ENCODE results near the gene AGAP3.

AGAP3 gene

DNA sequence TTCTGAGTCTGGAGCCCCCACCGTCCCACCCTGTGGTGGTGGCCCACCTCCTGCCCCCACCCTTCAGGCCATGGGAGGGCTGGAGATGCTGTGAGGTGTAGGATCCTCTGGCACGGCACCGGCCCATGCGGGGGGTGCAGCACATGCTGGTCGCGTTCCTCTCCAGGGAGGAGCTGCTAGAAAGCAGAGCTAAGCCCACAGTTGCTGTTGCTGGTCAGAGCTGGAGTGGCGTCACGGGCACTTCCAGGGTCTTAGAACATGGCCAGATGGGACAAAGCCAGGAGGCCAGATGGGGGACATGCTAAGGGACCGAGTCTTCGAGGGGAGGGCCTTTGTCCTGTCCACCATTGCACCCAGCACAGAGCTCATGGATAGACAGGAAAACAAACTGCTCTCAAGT is 21.6 kb downstream of the AGAP3 start:
- no peak for DNase-seq (ENCODE audit: low spot score)
- FAIRE-seq: no peak

DNA sequence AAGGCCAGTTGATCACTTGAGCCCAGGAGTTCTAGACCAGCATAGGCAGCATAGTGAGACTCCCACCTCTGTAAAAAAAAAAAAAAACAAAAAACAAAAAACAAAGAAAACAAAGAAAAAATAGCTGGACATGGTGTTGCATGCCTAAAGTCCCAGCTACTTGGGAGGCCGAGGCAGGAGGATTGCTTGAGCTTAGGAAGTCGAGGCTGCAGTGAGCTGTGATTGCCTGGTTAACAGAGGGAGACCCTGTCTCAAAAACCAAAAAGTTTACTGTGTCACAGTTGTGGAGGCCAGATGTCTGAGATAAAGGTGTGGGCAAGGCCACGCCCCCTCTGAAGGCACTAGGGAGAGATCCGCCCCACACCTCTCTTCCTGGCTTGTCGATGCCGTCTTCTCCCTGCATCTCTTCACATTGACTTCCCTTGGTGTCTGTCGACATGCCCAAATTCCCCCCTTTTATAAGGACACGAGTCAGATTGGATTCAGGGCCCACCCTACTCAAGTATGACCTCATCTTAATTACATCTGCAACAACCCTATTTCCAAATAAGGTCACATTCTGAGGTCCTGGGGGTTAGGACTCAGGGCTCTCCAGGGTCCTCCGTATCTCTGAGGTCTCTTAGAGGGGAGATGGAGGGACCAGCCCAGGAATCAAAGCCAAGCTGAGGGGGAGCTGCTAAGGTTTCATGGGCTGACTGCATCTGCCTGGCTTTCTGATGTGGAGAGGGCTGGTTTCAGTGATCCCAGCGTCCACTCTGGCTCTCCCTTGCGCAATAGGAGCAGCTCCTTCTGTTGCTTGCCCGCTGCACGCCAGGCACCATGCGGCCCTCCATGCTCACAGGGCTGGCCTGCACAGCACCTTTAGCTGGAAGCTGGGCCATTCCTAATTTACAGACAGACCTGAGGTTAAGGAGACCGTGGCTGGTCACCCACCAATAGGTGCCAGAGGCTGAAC is 23.1 kb downstream of the AGAP3 start:
- DNase-seq (ENCODE audit: low spot score): no peak
- no peak for FAIRE-seq

DNA sequence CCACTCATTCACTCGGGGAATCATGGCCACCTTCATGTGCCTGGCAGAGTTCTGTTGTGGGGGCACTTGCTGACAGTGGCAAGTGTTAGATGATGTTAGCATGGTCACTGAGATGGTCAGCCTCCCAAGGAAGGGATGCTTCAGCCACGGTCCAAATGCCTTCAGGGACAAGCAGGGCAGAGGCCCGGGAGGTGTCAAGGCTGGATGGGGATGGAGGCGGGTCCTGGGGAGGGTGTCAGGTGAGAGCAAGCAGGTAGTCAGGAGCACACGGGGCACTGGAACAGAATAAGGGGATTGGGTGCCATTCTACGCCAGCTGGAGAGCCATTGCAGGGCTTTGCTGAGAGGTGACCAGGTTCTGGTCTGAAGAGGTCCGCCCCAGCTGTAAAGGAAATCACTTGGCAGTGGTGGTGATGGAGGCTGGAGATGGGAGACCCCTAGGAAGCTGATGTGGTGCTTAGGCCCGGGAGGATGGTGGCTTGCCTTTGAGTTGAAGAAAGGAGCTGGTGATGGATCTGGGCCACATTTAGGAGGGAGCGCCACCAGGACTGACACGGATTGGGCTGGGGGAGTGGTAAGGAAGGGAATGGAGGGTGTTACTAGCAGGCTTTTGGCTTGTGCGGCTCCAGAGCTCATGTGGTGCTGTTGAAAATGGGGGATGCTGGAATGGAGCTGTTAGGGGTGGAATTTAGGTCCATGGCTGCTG is 24.1 kb downstream of the AGAP3 start:
- no peak for DNase-seq (ENCODE audit: low spot score)
- FAIRE-seq: no peak

DNA sequence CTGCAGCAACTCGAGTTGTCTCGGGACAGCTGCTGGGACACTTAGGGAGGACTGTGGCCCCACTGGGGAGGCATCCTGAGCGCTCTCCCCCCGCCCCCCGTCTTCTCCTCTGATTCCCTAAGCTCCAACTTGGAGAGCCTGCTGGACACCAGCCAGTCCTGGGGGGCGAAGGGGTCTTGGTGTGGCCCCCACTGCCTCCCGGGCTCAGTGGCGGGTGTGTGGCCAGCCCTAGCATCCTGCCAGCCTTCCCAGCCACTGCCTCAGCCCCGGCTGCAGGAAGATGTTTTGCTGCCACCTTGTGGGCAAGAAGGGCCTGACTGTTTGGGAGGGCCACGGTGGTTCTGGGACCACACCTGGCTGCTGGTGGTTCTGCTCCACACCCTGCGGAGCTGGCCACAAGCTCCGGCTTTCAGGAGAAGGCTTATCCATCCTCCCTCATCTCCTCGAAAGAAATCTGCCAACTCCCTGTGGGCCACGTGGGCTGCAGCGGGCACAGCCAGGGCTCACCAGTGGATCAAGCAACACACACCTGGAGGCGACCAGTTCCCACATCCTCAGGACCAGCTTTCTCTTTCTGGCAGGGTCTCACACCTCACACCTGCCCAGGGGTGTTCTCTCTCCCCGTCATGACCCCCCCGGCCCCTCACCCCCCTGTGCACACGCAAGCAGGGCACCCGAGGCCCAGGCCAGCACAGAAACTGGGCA is 24.8 kb downstream of the AGAP3 start:
- DNase-seq (ENCODE audit: low spot score) (peak; percentile 48), FAIRE-seq (no peak)

DNA sequence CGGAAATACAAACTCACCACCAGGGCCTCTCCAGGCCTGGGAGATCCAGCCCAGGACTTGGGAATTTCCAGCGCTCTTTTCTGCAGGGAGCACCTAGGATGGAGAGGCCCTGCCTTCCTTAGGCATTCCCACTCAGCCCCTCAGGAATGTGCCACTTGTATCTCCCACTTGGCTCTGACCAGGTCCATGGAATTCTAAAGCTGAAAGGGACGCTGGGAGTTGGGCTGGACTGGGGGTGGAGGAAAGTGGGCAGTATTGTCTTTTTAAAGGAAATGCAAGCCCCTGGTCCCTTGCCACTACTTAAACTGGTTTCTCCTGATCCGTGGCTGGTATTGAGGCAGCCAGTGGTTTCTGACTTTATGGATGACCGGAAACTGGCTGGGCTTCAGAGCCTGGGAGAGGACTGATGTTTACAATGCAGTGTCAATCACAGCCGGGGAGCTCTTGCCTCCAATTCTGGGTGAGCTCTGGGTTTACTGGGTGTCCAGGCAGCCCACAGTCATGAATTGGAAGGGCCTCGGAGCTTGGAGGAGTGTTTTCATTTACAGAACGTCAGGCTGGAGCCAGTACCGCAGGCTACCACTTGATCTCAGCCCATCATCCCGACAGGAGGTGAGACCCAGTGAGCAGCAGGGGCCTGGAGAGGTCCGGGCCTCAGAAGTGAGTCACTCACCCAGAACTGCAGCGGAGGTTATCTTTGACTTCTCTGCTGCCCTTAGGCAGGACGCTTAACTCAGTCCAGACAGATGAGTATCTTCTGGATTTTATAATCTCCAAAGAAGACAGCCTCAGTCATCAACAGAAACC is 27.3 kb downstream of the AGAP3 start:
- no peak for FAIRE-seq

DNA sequence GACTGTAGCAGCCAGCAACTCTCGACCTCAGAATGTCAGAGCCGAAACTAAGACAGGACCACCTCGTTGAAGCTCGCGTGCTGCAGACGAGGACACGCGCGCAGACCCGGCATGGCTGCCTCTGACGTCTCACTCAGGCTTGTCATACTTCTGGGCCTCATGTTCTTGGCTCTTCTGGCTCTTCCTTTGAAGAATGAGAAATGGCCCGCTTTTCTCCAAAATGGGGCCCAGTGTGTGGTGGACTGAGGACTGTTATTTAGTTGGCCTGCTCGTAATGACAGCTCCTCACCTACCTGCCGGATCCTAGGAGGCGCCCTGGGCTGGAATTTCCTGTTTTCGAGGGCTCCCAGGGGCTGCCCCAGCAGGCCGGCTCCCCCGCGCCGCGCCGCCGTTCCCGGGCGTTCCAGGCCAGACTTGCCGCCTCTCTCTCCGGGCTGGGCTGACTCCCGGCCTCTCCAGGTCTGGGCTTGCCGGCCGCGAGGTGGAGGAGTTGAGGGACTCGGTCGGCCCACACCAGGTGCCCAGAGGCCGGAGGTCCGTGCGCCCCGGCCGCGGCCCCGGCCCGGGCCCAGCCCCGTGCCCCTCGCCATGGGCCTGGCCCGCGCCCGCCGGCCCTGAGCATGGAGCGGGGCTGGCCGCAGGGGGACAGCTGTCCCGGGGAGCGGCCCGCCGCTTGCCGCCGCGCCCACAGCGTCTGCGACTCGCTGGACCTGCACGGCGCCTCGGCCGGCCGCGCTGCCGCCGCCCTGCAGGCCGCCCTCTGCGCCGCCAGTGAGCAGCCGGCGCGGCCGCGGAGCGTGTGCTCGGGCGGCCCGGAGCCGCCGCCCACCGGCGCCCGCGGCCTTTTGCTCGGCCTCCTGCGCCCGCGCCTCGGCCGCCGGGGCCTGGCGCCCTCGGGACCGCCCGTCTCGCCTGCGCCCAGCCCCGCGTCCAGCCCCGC is 28.1 kb downstream of the AGAP3 start:
- peak; percentile 3 for DNase-seq (ENCODE audit: low spot score)
- no peak for FAIRE-seq

More for the DNA sequence above, 27.3 kb downstream of the AGAP3 start:
- peak; percentile 52 for DNase-seq (ENCODE audit: low spot score)

DNA sequence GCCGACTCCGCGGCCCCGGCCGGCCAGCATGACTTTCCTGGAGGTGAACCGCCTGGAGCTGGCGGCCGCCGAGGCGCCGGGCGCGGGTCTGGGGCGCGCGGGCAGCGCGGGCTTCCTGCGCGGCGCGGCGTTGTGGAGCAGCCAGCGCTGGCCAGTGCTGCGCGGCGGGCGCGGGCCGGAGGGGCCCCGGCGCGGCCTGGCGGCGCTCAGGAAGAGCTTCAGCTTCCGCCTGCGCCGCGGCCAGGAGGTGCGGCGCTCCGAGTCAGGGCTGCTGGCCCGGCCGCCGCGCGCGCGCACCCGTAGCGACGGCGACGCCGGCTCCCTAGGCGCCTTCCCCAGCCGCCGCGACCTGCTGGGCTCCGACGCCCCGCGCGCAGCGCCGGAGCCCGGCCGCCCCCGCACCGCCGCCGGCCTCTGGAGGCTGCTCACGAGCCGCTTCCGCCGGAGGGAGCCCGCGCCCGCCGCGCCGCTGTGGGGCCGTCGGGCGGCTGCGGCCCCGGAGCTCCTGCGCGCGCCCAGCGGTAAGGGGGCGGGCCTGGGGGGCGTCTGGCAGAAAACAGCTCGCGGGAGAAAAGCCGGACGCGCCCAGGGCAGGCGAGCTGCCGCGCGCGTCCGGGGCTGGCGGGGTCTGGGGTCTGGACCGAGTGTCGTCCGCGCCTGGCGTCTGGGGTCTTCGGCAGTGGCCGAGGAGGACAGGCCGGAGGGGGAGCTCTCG is 29.0 kb downstream of the AGAP3 start:
- FAIRE-seq: no peak
- DNase-seq (ENCODE audit: low spot score): no peak

DNA sequence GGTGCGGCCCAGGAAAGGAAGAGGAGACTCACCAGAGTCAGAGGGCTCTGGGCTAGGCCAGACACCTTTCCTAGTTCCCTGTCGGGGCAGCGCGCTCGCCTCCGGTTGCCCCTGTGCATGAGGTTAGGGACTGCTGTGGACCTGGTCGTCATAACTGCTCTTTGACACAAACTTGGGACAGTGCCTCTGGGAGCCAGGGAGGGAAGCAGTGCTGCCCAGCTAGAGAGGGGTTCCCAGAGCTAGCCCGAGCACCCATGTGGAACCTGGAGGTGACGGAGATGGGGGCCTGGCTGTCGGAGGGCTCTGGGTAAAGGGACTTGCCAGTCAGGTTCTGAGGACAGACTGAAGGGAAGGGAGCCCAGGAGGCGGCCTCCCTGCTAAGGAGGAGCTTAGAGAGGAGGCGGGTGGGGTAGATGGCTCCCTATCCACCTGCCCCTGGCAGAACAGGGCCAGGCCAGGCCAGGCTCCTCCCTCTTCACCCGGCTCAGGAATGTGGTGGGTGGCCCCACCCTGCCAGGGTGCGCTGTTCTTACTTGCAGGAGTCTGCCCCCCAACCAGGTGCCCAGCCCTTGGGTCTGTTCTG is 29.7 kb downstream of the AGAP3 start:
- FAIRE-seq: no peak
- peak; percentile 29 for DNase-seq (ENCODE audit: low spot score)

DNA sequence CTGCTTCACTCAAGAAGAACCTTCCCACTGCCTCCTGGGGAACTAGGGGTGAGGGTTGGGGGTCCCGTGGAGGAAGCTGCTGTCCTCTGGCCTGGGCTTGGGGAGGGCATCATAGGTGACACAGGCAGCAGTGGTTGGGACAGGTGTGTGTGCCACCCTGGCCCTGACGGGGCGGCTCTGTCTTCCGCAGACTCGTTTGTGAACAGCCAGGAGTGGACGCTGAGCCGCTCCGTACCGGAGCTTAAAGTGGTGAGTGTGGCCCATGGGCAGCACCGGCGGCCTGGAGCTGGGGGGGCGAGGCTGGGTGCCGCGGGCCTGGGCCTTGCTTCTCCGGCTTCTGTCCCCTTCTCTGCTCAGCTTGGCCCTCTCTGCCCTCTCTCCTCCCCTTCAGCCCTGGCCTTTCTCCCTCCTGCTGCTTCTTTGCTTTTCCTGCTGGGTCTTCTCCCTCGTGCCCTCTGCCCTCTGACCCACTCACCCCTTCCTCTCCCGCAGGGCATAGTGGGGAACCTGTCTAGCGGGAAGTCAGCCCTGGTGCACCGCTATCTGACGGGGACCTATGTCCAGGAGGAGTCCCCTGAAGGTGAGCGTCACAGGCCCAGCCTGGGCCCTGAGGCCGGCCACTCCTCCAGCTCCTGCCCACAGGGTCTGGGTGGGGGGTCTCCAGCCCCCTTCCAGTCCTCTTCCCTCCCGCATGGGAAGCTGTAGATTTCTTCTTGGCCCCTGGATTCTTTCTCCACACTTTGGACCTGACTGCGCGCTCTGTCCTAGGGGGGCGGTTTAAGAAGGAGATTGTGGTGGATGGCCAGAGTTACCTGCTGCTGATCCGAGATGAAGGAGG is 30.5 kb downstream of the AGAP3 start:
- FAIRE-seq (no peak), DNase-seq (ENCODE audit: low spot score) (no peak)

DNA sequence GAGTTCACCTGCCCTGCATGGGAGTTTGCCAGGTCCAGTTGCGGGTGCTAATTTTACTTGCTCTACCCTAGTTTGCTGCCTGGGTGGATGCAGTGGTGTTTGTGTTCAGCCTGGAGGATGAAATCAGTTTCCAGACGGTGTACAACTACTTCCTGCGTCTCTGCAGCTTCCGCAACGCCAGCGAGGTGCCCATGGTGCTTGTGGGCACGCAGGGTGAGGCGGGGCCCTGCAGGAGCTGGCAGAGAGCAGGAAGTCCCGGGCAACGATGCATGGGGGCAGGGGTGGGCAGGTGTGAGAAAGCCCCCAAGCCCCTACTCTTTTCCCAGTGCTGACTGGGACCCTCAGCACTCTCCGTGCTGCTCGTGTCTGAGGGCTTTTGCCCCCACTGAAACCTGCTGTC is 31.3 kb downstream of the AGAP3 start:
- no peak for DNase-seq (ENCODE audit: low spot score)
- no peak for FAIRE-seq

DNA sequence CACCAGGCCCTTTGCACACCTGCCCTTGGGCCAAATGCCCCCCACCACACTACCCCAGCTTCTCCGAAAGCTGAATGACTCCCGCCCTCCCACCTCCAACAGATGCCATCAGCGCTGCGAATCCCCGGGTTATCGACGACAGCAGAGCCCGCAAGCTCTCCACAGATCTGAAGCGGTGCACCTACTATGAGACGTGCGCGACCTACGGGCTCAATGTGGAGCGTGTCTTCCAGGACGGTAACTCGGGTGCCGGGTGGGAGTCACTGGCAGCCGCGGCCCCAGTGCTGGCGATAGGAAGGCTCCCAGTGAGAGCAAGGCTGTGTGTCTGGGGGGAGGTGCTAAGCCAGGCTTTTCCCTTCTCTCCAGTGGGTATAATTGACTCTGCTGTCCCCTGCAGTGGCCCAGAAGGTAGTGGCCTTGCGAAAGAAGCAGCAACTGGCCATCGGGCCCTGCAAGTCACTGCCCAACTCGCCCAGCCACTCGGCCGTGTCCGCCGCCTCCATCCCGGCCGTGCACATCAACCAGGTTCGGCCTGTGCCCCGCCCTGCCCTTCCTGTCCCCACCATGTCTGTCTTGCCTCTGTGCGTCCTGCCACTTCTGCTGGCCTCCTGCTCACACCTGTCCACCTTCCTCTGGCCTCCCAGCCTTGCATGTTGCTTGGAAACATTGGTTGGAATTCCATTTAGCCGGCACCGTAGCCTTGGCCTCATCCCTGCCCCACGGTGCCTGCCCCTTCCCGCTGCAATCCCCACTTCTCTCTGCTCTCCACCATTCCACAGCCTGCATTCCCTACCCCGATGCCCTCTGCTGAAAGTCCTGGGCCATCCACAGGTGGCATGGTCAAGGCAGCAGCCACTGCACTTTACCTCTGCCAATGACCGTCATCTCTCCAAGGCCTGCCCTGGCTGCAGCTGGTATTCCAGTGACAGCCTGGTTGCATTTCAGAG is 32.1 kb downstream of the AGAP3 start:
- FAIRE-seq (no peak), DNase-seq (ENCODE audit: low spot score) (no peak)

DNA sequence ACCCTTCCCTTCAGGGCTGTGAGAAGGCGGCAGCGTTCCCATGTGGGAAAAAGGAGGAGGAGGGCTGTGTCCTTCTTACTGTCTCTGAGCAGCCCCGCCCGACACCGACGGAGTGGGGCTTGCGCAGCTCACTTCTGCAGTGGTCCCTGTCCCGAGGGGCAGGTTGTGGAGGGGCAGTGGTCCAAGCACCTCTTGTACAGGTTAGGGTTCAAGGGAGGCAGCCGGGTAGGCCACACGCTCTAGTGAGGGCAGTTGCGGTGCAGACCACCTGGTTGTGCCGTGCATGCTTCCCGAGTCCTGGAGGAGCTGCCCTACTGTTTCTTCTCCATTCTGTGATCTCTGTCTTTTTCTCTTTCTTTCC is 32.8 kb downstream of the AGAP3 start:
- FAIRE-seq: no peak
- no peak for DNase-seq (ENCODE audit: low spot score)

DNA sequence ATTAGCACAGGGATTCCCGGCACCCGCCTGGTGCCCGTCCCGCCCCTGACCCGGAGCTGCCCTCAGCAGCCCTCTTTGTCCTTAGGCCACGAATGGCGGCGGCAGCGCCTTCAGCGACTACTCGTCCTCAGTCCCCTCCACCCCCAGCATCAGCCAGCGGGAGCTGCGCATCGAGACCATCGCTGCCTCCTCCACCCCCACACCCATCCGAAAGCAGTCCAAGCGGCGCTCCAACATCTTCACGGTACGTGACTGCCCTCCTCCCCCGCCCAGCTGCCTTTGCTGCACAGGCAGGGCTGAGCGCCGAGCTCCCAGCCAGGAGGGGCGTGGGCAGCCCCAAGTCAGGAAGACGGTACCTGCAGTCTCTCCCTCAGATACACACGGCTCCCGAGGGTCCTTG is 33.6 kb downstream of the AGAP3 start:
- FAIRE-seq: no peak
- DNase-seq (ENCODE audit: low spot score): no peak

DNA sequence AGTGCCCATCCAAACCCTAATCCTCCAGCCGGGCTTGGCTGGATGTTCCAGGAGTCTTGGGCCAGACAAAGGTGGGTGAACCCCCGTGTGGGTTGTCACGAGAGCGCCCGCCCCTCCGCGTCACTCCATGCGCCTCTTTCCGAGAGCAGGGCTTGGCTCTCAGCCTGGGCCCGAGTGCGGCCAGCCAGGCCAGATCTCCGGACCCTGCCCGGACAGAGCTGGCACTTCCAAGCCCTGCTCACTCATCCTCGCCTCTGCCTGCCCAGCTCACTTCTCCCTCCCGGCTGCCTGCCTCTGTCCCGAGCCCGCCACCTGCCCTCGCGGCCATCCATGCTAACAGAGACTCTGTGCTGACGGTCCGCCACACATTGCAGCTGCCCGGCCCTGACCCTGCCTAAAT is 34.6 kb downstream of the AGAP3 start:
- no peak for DNase-seq (ENCODE audit: low spot score)
- FAIRE-seq: no peak

DNA sequence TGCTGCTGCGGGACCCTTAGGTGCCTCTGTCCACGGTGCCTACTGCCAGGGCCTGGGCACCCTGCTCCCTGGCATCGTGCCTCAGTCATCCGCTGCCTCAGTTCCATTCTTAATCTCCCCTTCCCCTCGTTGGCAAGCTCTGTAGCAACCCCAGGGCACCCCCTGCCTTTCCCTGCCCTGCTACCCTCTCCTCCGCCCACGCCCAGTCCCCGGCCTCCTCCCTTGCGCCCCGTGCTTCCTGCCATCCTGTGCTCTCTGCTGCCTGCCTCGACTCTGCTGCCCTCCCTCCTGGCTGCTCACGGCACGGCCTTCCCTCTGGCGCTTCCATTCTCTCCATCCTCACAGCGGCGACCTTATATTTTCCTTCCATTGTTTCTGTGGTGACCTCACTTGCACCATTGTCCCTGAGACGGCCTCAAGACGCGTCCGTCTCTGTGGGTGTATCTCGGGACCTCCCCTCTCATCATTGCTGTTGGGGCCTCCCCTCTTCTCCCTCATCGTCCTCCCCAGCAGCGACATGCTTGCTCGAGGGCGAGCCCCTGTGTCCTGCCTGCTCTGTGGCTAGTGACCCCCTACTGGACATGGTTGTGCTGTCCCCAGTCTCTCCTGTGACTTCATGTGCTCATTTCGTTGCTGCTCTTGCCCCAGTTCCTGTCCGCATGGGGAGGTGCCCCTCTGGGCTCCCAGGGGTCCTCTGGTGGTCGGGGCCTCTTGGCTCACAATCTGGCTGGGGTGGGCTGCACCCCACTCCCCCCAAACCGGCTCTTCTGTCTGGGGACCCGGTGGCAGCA is 35.3 kb downstream of the AGAP3 start:
- DNase-seq (ENCODE audit: low spot score) (no peak), FAIRE-seq (no peak)

DNA sequence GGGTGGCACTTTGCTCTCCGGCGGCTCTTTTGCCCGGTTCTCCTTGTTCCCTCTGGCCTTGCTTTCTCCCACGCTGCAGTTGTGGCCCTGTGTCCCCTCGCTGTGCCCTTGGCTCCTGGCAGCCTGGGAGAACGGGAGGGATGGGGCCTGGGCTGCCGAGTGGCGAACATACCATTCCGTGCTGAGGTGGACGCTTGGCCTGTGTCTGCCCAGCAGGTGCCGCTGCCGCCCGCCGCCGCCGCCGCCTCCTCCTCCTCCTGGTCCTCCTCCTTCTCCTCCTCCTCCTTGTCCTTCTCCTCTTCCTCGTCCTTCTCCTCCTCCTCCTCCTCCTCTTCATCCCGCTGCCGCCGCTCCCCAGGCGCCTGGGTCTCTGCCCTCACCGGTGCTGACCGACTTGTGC is 36.0 kb downstream of the AGAP3 start:
- FAIRE-seq (no peak), DNase-seq (ENCODE audit: low spot score) (no peak)

Data from urothelium cell line (cell line).